Stimulated activated CD4-positive, alpha-beta T cell treated with anti-CD3 and anti-CD28 coated beads, Interleukin-15, amount 100 ng/mL, for 24 hours (primary cell): ENCODE measurements around the gene USP1.
A peak's percentile ranks its signal among the peaks of the same experiment; 100 is the strongest.

Experiments
- DNase-seq: peaks from one replicate; pipeline ENCODE4 v3.0.0-alpha.2; 2020

The USP1 gene

DNA sequence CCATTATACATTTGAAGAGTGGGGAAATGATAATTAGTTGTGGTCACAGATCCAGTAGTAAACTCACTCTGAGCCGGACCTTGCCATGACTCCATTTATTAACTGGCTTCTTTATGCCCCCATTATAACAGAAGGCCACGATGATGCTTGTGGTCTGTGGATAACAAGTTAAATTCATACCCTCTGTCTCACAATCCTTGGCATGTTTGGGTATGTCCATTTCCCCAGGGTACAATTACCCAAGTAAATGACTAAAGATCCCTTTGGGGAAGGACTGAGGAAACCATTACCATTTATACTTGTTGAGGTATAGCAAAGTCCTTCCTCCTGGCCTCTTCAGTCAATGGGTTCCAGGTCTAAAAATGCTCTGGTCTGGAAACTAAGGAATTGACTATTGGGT, 7.3 kb upstream of the USP1 start:
- DNase-seq, result no peak

- DNase-seq, result no peak
These were observed 2.8 kb upstream of the USP1 start for GRCh38 chr1:62433861-62434617.

- no peak for DNase-seq
These were observed 2.2 kb upstream of the USP1 start for GRCh38 chr1:62434618-62435001.

DNA sequence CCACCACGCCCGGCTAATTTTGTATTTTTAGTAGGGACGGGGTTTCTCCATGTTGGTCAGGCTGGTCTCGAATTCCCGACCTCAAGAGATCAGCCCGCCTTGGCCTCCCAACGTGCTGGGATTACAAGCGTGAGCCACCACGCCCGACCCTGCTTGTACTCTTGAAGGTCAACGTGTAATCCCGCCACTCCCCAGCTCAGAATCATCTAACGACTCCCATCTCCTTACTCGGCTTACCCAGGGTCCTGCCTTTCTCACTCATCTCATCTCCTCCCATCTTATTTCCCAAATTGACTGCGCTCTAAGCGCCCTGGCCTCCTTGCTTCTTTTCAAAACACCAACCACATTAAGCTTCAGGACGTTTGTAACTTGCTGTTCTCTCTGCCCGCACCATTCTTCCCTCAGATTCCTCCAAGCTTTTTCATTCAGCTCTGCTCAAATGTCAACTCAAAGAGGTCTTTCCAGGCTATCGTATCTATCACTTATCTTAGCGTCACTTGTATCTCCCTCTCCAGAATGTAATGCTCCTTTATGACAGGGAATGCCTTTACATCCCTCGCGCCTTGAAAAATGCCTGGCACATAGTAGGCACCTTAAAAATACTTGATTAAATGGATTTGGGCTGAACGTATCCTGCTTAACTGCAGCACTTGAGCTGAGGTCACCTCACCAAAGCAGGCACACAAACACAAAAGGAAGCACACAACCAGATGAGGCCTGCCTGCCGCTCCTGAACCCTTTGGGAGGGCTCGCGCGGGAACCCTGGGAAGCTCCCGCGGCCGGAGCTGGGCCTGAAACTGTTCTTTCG, 1.4 kb upstream of the USP1 start:
- DNase-seq, result no peak

DNA sequence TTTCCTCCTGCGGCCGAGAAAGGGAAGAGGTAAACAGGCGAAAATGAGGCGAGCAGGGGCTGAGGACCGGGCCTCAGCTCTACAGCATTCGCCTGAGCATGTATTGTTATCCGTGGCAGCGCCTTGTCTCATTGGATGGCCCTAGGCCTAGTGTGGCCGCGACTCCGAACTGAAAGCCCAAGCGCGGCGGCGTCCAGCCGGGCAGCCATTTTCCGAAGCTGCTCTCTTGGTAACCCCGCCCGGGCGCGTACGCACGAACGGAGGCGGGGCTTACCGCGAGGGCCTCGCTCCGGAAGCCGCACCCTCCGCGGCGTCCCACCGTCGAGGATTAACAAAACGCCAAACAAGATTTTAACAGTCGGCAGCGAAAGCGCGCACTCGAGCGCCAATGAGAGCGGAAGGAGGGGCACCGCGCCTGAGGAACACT, 797 bp upstream of the USP1 start:
- DNase-seq, result peak; percentile 96

DNA sequence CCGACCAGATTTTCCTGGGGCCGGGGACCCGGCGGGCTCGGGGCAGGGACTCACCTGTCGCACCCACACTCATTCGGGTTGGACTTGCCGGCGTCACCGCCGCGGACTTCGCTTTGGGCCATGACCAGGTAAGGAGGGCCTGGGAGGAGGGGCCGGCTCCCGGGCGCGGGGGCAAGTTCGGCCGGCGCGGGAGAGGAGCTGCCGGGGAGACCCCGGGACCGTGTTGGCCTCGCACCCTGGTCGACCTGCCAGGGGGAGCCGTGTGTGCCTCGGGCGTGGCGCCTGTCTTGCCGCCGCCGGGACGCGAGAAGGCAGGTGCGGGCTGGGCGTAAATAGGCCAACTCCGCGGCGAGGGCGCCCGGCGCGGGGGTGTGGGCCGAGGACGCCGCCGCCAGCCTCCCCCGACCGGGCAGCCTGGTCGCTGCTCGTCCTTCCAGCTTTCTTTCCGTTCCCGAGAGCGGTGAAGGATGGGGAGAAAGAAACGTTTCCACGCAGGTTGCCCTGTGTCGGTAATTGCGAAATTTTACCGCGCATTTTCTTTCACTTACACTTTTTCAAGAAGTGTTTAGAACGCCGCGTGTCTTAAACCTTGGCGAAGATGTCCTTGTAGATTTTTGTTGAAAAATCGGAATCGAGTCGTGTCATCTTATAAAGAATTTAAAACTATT, 558 bp downstream of the USP1 start:
- no peak for DNase-seq

GRCh38 chr1:62438163-62438562, 1.3 kb downstream of the USP1 start:
- no peak for DNase-seq

- DNase-seq, result no peak
These were observed 3.0 kb downstream of the USP1 start for GRCh38 chr1:62439652-62440371.

GRCh38 chr1:62444701-62445100, 7.9 kb downstream of the USP1 start:
- no peak for DNase-seq

GRCh38 chr1:62448221-62448933, 11.5 kb downstream of the USP1 start:
- DNase-seq, result no peak

- no peak for DNase-seq
These were observed 13.5 kb downstream of the USP1 start for GRCh38 chr1:62450301-62450700.

DNA sequence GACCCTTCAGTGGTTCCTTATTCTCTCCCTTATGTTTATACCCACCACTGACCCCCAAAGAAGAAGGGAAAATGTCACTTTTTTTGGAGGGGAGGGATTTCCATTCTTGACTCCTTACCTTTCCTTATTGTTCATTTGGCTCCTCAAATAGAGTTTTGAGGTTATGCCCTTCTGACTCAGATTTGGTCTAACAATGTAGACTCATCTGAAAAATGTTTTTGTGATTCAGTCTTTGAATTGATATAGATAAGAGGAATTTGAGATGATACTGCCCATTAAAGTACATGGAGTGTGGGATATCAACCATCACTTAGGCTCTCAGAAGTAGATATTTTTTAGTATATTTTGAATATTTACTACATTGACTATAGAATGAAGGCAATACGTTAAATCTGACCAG, 16.1 kb downstream of the USP1 start:
- no peak for DNase-seq

- DNase-seq, result no peak
These were observed 21.1 kb downstream of the USP1 start for GRCh38 chr1:62457955-62458354.

DNA sequence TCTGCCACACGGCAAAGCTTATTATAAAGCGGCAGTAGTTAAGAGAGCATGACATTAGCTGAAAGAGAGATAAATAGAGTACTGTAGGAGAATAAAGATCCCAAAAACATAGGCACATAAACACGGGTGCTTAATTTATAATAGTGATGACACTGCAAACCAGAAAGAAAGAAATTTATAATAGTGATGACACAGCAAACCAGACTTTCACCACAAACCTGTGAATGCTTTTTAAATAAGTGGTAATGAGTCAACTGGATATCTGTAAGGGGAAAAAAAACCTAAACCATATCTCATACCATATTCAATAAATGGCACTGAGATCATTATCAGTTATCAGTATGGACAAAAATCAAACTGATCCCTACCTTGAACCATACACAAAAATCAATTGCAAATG, 25.5 kb downstream of the USP1 start:
- no peak for DNase-seq

DNA sequence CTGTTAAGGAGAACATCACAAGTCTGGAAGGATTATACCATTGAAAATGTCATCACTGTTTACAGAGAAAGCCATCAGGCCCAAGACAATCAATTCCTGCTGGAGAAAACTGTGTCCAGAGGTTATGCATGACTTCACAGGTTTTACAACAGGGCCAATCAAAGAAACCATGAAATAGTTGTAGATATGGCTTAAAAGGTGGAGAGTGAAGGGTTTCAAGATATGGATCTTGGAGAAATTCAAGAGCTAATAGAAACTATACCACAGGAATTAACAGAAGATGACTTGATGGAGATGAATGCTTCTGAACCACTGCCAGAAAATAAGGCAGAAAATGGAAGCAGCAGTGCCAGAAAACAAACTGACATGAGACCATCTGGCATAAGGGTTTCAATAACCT, 30.2 kb downstream of the USP1 start:
- no peak for DNase-seq

- DNase-seq, result no peak
These were observed 39.8 kb downstream of the USP1 start for GRCh38 chr1:62476525-62477219.

DNA sequence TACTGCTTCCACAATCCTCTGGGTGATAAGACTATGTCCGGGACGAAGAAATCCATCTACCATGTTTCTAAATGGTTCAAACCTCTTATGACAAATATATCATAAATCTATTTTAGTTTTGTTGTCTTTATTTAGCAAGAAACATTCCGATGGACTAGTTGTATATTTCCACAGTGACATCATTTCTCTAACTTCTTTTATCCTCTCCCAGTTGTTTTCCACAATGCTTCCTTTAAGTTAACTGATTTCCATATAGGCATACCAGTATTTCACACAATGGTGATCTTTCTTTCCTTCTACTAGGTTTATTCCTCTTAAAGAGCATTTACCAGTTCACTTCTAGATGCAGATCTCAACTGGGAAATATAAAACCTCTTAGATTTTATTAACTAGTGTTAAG, 44.8 kb downstream of the USP1 start:
- no peak for DNase-seq

GRCh38 chr1:62484824-62485468, 48.1 kb downstream of the USP1 start:
- DNase-seq, result no peak

GRCh38 chr1:62487956-62488355, 51.1 kb downstream of the USP1 start:
- no peak for DNase-seq

GRCh38 chr1:62492521-62492920, 55.7 kb downstream of the USP1 start:
- DNase-seq, result no peak

GRCh38 chr1:62493656-62494055, 56.8 kb downstream of the USP1 start:
- no peak for DNase-seq
